ENCODE data around the gene DAAM2. TPM values are rescaled to one million over a fixed set of nuclear protein-coding genes. Genes with fewer than 3 reads are reported as not detected.

Gene DAAM2
- total RNA-seq (2022; extraction: Qiagen RNA extraction): 0.09 to 0.52 TPM (median 0.13 TPM) in 5 replicates

DNA sequence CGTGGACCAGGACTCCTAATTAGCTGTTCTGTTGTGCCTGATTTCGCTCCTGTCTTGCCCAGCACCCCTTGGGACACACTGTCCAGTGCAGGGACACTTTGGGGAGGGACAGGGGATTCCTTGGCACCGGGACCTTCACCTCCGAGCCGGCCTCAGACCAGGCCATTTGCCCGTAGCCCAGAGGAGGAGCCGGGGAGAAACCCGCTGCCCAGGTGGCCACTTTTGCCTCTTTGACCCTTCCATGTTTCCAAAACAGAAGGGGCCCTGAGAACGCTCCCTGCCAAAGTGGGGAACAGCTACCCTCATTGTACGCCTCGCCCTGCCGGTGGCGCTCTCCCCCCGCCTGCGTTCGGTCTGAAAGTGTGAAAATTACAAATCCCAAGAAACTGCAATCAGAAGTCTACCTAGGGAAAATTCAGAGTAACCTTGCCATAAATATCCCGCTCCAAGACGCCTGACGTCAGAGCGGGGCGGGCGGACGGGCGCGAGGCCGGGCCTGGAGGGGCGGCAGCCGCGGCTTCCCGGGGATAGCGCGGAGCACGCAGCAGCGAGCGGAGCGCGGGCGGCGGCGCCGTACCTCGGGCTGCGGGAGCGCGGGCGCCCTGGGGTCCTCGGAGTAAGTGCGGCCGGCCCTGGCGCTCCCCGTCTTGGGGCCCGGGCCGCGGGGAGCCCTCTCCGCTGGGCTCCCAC, at the start of gene DAAM2:
Gene DAAM2, plus strand, starts transcription at position 527 of the 690 bp plus-strand sequence. CDS start 63,927 bp downstream, outside the sequence.

DNA sequence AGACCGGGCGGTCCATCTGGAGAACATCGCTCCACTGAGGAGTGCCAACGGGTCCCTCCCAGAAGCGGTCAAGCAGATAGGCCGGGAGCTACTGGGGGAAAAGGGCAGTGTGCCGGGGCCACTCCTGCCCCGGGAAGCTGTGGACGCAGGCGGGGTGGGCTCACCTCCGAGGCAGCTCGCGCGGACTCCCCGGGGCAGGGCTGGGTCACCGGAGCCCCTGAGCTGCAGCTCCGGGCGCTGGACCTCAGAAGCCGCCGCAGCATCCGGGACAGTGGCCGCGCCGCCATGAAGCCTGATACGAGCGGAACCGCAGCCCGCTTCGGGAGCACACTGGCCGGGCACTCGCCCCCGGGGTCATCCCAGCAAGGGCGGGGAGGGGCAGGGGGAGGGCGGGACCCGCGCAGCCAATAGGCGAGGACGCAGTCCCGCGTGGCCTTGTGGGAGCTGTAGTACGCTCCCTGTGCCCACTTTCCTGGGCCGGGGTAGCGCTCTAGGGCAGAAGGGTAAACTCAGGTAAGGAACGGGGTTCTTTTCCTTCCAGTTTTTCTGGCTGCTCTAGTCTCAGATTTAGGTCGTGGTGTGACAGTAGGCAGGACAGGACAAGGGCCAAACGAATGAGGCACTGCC, 142.1 kb downstream of the DAAM2 start, which contains the start of gene MOCS1:
Gene MOCS1, minus strand, starts transcription at position 332 of the 627 bp plus-strand sequence. Its CDS starts 45 bp downstream, at position 287.

Other genes with a start within 250 kb of the DAAM2 start
- 0.07 to 0.22 TPM (median 0.17 TPM) in 5 replicates for gene KIF6, start 67.0 kb upstream of the DAAM2 start, total RNA-seq (2022; extraction: Qiagen RNA extraction)
- gene MOCS1, start 142.1 kb downstream of the DAAM2 start, total RNA-seq (2022; extraction: Qiagen RNA extraction): 2.1 to 2.3 TPM (median 2.1 TPM) in 5 replicates